Esophagus muscularis mucosa (tissue), 4 donors: ENCODE measurements around the gene PRKAR2A.

ENCODE experiments used
- CTCF ChIP-seq, 3 experiments: fragments of 200-600 bp in 2 of 3; fragments of 450-650 bp in 1 of 3; sonication (generic) in 2 of 3; IDR thresholded peaks; one replicate each; pipeline ENCODE4 v1.5.1; 2017 to 2019; ENCODE audit warnings: antibody characterized with exemption in 3 of 3, mild to moderate bottlenecking in 2 of 3, moderate library complexity in 1 of 3
- EP300 ChIP-seq: sonication (generic); formaldehyde crosslinking; IDR thresholded peaks from one replicate; pipeline ENCODE4 v1.6.1; 2017; ENCODE audit warnings: antibody characterized with exemption
- POLR2A ChIP-seq: fragments of 450-650 bp; IDR thresholded peaks from one replicate; pipeline ENCODE4 v1.6.1; 2017; ENCODE audit warnings: antibody characterized with exemption, moderate library complexity, mild to moderate bottlenecking, low read depth
- POLR2AphosphoS5 ChIP-seq, 2 donors: sonication (generic); formaldehyde crosslinking; IDR thresholded peaks; one replicate each; pipeline ENCODE4 v1.6.1; 2017; ENCODE audit warnings: antibody characterized with exemption in 2 of 2

- no peak for TF ChIP-seq POLR2AphosphoS5 (IDR thresholded peaks at IDR 0.05)
- no peak for TF ChIP-seq POLR2A
- TF ChIP-seq CTCF (IDR thresholded peaks at IDR 0.05): no peak
- no peak for TF ChIP-seq EP300
Measured at GRCh38 chr3:48877671-48878070, 30.0 kb upstream of the PRKAR2A start.
